AG20443 (cell line): ENCODE results near the gene AIF1.

Experiments used
- DNase-seq: peaks from one replicate; pipeline ENCODE4 v3.0.0; 2012; ENCODE audit warnings: low spot score, mixed read lengths

AIF1 gene

GRCh38 chr6:31642798-31643570 is 27.9 kb downstream of the AIF1 start:
- no peak for DNase-seq

- DNase-seq = no peak
Observed at GRCh38 chr6:31643818-31644454, 28.9 kb downstream of the AIF1 start.

- DNase-seq = no peak
Observed at GRCh38 chr6:31645325-31645724, 30.3 kb downstream of the AIF1 start.

- DNase-seq = peak; percentile 82
Observed at GRCh38 chr6:31651602-31652191, 36.7 kb downstream of the AIF1 start.

GRCh38 chr6:31652925-31653724 is 38.1 kb downstream of the AIF1 start:
- DNase-seq = peak; percentile 90

- no peak for DNase-seq
Observed at GRCh38 chr6:31654574-31655348, 39.7 kb downstream of the AIF1 start.

- no peak for DNase-seq
Observed at GRCh38 chr6:31655349-31656237, 40.6 kb downstream of the AIF1 start, which contains the start of gene APOM. Gene APOM, plus strand, starts transcription at chr6:31655894. Its CDS starts 73 bp downstream, at chr6:31655967.

- no peak for DNase-seq
Observed at GRCh38 chr6:31657406-31658157, 42.5 kb downstream of the AIF1 start.

GRCh38 chr6:31658158-31658688 is 43.2 kb downstream of the AIF1 start:
- no peak for DNase-seq

- DNase-seq = no peak
Observed at GRCh38 chr6:31658983-31659648, 44.1 kb downstream of the AIF1 start.

GRCh38 chr6:31659649-31660380 is 44.8 kb downstream of the AIF1 start:
- peak; percentile 49 for DNase-seq

- peak; percentile 92 for DNase-seq
Observed at GRCh38 chr6:31660381-31661261, 45.6 kb downstream of the AIF1 start, which contains the start of gene C6orf47. Gene C6orf47, minus strand, starts transcription at chr6:31660778. Its CDS starts 831 bp downstream, at chr6:31659947.

- DNase-seq = no peak
Observed at GRCh38 chr6:31661262-31662123, 46.5 kb downstream of the AIF1 start.

GRCh38 chr6:31662124-31662723 is 47.2 kb downstream of the AIF1 start:
- no peak for DNase-seq

- no peak for DNase-seq
Observed at GRCh38 chr6:31663126-31663960, 48.3 kb downstream of the AIF1 start.
